ENCODE results near the gene PIEZO1. TPM values are rescaled to one million over a fixed set of nuclear protein-coding genes. Genes with fewer than 3 reads are reported as not detected.

Gene PIEZO1
- total RNA-seq, 1 donor from 2014 or later, result 111 TPM

GRCh38 chr16:88691129-88691813 is 93.7 kb downstream of the PIEZO1 start:
- peak; percentile 49 for DNase-seq (ENCODE audit: low spot score)
- intact Hi-C loops (cut with DNase I), result no loop called here
- no peak for ATAC-seq

- intact Hi-C loops (cut with DNase I), result no loop called here
- DNase-seq (ENCODE audit: low spot score), result no peak
- ATAC-seq, result no peak
These were observed 94.5 kb downstream of the PIEZO1 start for GRCh38 chr16:88690341-88691128.

- ATAC-seq, result no peak
- intact Hi-C loops (cut with DNase I), result no loop called here
These were observed 96.8 kb downstream of the PIEZO1 start for GRCh38 chr16:88688013-88688778.

GRCh38 chr16:88687676-88688012 is 97.4 kb downstream of the PIEZO1 start:
- no peak for ATAC-seq
- DNase-seq (ENCODE audit: low spot score), result no peak
- intact Hi-C loops (cut with DNase I), result no loop called here

More at GRCh38 chr16:88688013-88688778, 96.8 kb downstream of the PIEZO1 start:
- DNase-seq (ENCODE audit: low spot score), result no peak

GRCh38 chr16:88687254-88687576 is 97.8 kb downstream of the PIEZO1 start:
- ATAC-seq, result no peak
- no peak for DNase-seq (ENCODE audit: low spot score)
- intact Hi-C loops (cut with DNase I), result no loop called here

GRCh38 chr16:88686439-88687253 is 98.4 kb downstream of the PIEZO1 start, which contains the start of gene SNAI3:
Gene SNAI3, minus strand, starts transcription at chr16:88686507. Its CDS starts 101 bp downstream, at chr16:88686406.
- intact Hi-C loops (cut with DNase I), result no loop called here
- ATAC-seq (peak; percentile 57), DNase-seq (ENCODE audit: low spot score) (peak; percentile 84)

- ATAC-seq, result peak; percentile 7
- no peak for DNase-seq (ENCODE audit: low spot score)
- intact Hi-C loops (cut with DNase I), result no loop called here
These were observed 99.0 kb downstream of the PIEZO1 start for GRCh38 chr16:88686062-88686438.

GRCh38 chr16:88685156-88686061 is 99.6 kb downstream of the PIEZO1 start:
- DNase-seq (ENCODE audit: low spot score), result no peak
- peak; percentile 17 for ATAC-seq
- intact Hi-C loops (cut with DNase I), result no loop called here

- ATAC-seq, result no peak
- no peak for DNase-seq (ENCODE audit: low spot score)
- intact Hi-C loops (cut with DNase I), result no loop called here
These were observed 100.4 kb downstream of the PIEZO1 start for GRCh38 chr16:88684569-88685155.

- DNase-seq (ENCODE audit: low spot score), result no peak
- peak; percentile 45 for ATAC-seq
- intact Hi-C loops (cut with DNase I), result no loop called here
These were observed 103.1 kb downstream of the PIEZO1 start for GRCh38 chr16:88681709-88682451.

- ATAC-seq (no peak), DNase-seq (ENCODE audit: low spot score) (no peak)
- intact Hi-C loops (cut with DNase I), result no loop called here
These were observed 103.8 kb downstream of the PIEZO1 start for GRCh38 chr16:88681084-88681680.

GRCh38 chr16:88680554-88681083 is 104.4 kb downstream of the PIEZO1 start:
- no peak for DNase-seq (ENCODE audit: low spot score)
- no peak for ATAC-seq
- intact Hi-C loops (cut with DNase I), result no loop called here

- intact Hi-C loops (cut with DNase I), result no loop called here
- no peak for DNase-seq (ENCODE audit: low spot score)
- no peak for ATAC-seq
These were observed 106.6 kb downstream of the PIEZO1 start for GRCh38 chr16:88678224-88678979.

GRCh38 chr16:88677721-88678120 is 107.3 kb downstream of the PIEZO1 start:
- ATAC-seq (no peak), DNase-seq (ENCODE audit: low spot score) (no peak)
- intact Hi-C loops (cut with DNase I), result no loop called here

- DNase-seq (ENCODE audit: low spot score), result no peak
- ATAC-seq, result no peak
- intact Hi-C loops (cut with DNase I), result no loop called here
These were observed 108.3 kb downstream of the PIEZO1 start for GRCh38 chr16:88676502-88677242.

Data from sciatic nerve (tissue), 2 donors.